Astrocyte (in vitro differentiated cells and primary cell): ENCODE data around the gene JAKMIP3.

Experiments
- EZH2 ChIP-seq: IDR thresholded peaks from 2 replicates; pipeline ENCODE4 v1.6.1; 2012; ENCODE audit warnings: mild to moderate bottlenecking, low read length, inconsistent platforms; ENCODE audit not compliant: insufficient read depth
- TF ChIP-seq, protein P1 (sequence below): IDR thresholded peaks from 2 replicates; pipeline ENCODE4 v1.5.1; 2011; ENCODE audit warnings: low read depth, mild to moderate bottlenecking, inconsistent platforms, low read length, moderate library complexity; ENCODE audit not compliant: insufficient read depth

GRCh38 chr10:132054564-132054963 lies 11.2 kb upstream of the JAKMIP3 start:
- TF ChIP-seq, protein P1, sequence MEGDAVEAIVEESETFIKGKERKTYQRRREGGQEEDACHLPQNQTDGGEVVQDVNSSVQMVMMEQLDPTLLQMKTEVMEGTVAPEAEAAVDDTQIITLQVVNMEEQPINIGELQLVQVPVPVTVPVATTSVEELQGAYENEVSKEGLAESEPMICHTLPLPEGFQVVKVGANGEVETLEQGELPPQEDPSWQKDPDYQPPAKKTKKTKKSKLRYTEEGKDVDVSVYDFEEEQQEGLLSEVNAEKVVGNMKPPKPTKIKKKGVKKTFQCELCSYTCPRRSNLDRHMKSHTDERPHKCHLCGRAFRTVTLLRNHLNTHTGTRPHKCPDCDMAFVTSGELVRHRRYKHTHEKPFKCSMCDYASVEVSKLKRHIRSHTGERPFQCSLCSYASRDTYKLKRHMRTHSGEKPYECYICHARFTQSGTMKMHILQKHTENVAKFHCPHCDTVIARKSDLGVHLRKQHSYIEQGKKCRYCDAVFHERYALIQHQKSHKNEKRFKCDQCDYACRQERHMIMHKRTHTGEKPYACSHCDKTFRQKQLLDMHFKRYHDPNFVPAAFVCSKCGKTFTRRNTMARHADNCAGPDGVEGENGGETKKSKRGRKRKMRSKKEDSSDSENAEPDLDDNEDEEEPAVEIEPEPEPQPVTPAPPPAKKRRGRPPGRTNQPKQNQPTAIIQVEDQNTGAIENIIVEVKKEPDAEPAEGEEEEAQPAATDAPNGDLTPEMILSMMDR, result no peak
- TF ChIP-seq EZH2, result no peak
